Measurements from ENCODE around the gene CTNNBL1.

DNA sequence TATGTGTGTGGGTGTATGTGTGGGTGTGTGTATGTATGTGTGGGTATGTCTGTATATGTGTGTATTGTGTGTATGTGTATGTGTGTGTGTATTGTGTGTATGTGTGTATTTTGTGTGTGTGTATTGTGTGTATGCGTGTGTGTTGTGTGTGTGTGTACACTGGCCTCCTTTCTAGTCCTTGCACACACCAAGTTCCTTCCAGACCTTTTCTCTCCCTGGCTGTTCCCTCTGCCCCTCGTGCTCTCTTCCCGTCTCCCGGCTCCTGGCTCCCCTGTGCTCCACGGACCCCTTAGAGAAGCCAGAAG is 220.5 kb downstream of the CTNNBL1 start:
- TF ChIP-seq EZH2 (IDR thresholded peaks at IDR 0.05; ENCODE audit: low read depth, unreplicated experiment) (no peak), POLR2AphosphoS5 (IDR thresholded peaks at IDR 0.05; ENCODE audit: low read depth) (no peak), NANOG (IDR thresholded peaks at IDR 0.05; ENCODE audit: borderline replicate concordance) (no peak), EZH2phosphoT487 (IDR thresholded peaks at IDR 0.05; ENCODE audit: unreplicated experiment) (no peak), CREB1 (CRISPR knock-in tag; IDR thresholded peaks at IDR 0.05; ENCODE audit: low read depth) (no peak), ZNF331 (CRISPR knock-in tag; IDR thresholded peaks at IDR 0.05; ENCODE audit: low read depth) (no peak), JUNB (IDR thresholded peaks at IDR 0.05; ENCODE audit: unreplicated experiment) (no peak), ZNF114 (CRISPR knock-in tag; IDR thresholded peaks at IDR 0.05) (no peak)
- TF ChIP-seq, protein P1, sequence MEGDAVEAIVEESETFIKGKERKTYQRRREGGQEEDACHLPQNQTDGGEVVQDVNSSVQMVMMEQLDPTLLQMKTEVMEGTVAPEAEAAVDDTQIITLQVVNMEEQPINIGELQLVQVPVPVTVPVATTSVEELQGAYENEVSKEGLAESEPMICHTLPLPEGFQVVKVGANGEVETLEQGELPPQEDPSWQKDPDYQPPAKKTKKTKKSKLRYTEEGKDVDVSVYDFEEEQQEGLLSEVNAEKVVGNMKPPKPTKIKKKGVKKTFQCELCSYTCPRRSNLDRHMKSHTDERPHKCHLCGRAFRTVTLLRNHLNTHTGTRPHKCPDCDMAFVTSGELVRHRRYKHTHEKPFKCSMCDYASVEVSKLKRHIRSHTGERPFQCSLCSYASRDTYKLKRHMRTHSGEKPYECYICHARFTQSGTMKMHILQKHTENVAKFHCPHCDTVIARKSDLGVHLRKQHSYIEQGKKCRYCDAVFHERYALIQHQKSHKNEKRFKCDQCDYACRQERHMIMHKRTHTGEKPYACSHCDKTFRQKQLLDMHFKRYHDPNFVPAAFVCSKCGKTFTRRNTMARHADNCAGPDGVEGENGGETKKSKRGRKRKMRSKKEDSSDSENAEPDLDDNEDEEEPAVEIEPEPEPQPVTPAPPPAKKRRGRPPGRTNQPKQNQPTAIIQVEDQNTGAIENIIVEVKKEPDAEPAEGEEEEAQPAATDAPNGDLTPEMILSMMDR (conservative IDR thresholded peaks at IDR 0.05; ENCODE audit: low read depth in 2 of 2), result no peak
- TF ChIP-seq, protein P2, sequence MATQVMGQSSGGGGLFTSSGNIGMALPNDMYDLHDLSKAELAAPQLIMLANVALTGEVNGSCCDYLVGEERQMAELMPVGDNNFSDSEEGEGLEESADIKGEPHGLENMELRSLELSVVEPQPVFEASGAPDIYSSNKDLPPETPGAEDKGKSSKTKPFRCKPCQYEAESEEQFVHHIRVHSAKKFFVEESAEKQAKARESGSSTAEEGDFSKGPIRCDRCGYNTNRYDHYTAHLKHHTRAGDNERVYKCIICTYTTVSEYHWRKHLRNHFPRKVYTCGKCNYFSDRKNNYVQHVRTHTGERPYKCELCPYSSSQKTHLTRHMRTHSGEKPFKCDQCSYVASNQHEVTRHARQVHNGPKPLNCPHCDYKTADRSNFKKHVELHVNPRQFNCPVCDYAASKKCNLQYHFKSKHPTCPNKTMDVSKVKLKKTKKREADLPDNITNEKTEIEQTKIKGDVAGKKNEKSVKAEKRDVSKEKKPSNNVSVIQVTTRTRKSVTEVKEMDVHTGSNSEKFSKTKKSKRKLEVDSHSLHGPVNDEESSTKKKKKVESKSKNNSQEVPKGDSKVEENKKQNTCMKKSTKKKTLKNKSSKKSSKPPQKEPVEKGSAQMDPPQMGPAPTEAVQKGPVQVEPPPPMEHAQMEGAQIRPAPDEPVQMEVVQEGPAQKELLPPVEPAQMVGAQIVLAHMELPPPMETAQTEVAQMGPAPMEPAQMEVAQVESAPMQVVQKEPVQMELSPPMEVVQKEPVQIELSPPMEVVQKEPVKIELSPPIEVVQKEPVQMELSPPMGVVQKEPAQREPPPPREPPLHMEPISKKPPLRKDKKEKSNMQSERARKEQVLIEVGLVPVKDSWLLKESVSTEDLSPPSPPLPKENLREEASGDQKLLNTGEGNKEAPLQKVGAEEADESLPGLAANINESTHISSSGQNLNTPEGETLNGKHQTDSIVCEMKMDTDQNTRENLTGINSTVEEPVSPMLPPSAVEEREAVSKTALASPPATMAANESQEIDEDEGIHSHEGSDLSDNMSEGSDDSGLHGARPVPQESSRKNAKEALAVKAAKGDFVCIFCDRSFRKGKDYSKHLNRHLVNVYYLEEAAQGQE (IDR thresholded peaks at IDR 0.05; ENCODE audit: unreplicated experiment), result no peak

Measured in GM23338 (cell line).